Smooth muscle cell (in vitro differentiated cells): ENCODE measurements around the gene TTC5. TPM values are rescaled to one million over a fixed set of nuclear protein-coding genes. Genes with fewer than 3 reads are reported as not detected.

Source experiments
- DNase-seq: peaks from one replicate; lab custom pipeline; 2025; ENCODE audit not compliant: unreplicated experiment; lab: John Stamatoyannopoulos, UW
- H2AFZ ChIP-seq: fragments of 200-600 bp; sonication (generic); 2 replicates; pipeline ENCODE4 v1.6.0; 2016; ENCODE audit warnings: antibody characterized with exemption, low read depth, mild to moderate bottlenecking
- H3F3A ChIP-seq: fragments of 200-600 bp; sonication (generic); 2 replicates; pipeline ENCODE4 v1.6.0; 2017; ENCODE audit warnings: antibody characterized with exemption, low read depth
- H3K27ac ChIP-seq: fragments of 200-600 bp; sonication (generic); 2 replicates; pipeline ENCODE4 v1.5.1; 2016; ENCODE audit warnings: low read depth, mild to moderate bottlenecking
- H3K27me3 ChIP-seq: fragments of 200-600 bp; sonication (generic); 2 replicates; pipeline ENCODE4 v1.6.1; 2016; ENCODE audit warnings: low read depth, mild to moderate bottlenecking
- H3K36me3 ChIP-seq: fragments of 200-600 bp; sonication (generic); 2 replicates; pipeline ENCODE4 v1.5.1; 2016; ENCODE audit warnings: low read depth
- H3K4me1 ChIP-seq: fragments of 200-600 bp; sonication (generic); 2 replicates; pipeline ENCODE4 v1.5.1; 2016; ENCODE audit warnings: low read depth
- H3K4me2 ChIP-seq: fragments of 200-600 bp; sonication (generic); 2 replicates; pipeline ENCODE4 v1.6.0; 2016; ENCODE audit warnings: mild to moderate bottlenecking
- H3K4me3 ChIP-seq: fragments of 200-600 bp; sonication (generic); 2 replicates; pipeline ENCODE4 v1.5.1; 2016; ENCODE audit warnings: mild to moderate bottlenecking
- H3K79me2 ChIP-seq: fragments of 200-600 bp; sonication (generic); 2 replicates; pipeline ENCODE4 v1.6.0; 2016; ENCODE audit warnings: low read depth, mild to moderate bottlenecking
- H3K9ac ChIP-seq: fragments of 200-600 bp; sonication (generic); 2 replicates; pipeline ENCODE4 v1.6.0; 2016; ENCODE audit warnings: low read depth
- H3K9me3 ChIP-seq: fragments of 200-600 bp; sonication (generic); replicated peaks from 2 replicates; pipeline ENCODE4 v1.5.1; 2016; ENCODE audit warnings: low read depth
- H4K20me1 ChIP-seq: fragments of 200-600 bp; sonication (generic); 2 replicates; pipeline ENCODE4 v1.6.0; 2016; ENCODE audit warnings: low read depth
- WGBS: methylation state at CpG from one replicate; pipeline ENCODE4 v1.1.7; 2016; ENCODE audit warnings: low lambda C conversion rate; 5-methylcytosine and 5-hydroxymethylcytosine counted together
- polyA plus RNA-seq: library from polyadenylated mRNA; unstranded; fragments of >200 nt; fragmentation: Nextera tagmentation; extraction: Ambion mirVana; gene quantifications from 2 replicates; pipeline ENCODE4 v1.2.1, GENCODE V29; 2016
- total RNA-seq: library from RNA; depleted of rRNA; stranded (reverse); fragments of >200 nt; gene quantifications from 2 replicates; pipeline ENCODE4 v1.2.3, GENCODE V29; 2014
- TF ChIP-seq, protein P1 (sequence below): fragments of 200-600 bp; sonication (generic); IDR thresholded peaks from 2 replicates; pipeline ENCODE4 v1.5.1; 2017; ENCODE audit warnings: borderline replicate concordance, mild to moderate bottlenecking, antibody characterized with exemption; ENCODE audit not compliant: insufficient read depth, poor library complexity, severe bottlenecking

The TTC5 gene
- total and polyA plus RNA-seq, 2 experiments from 2014 or later: 13.4 to 18.7 TPM

DNA sequence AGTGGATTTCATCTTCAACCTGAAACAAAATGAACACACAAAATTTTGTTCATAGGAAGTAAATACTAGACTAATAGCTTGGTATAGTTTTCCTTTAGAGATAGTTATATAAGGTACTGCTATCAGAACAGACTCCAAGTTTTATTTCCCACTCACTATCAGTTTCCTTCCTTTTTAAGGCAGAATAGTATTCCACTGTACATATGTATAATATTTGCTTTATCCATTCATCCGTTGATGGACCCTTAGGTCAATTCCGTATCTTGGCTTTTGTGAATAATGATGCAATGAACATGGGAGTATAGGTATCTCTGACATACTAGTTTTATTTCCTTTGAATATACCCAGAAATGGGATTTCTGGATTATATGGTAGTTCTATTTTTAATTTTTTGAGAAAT, 23.6 kb upstream of the TTC5 start:
- H3K27ac ChIP-seq: no peak overlapping the region
- peaks cover 10% of the 10 kb centered on the region for H3F3A ChIP-seq
- H2AFZ ChIP-seq: no peak overlapping the region
- TF ChIP-seq, protein P1, sequence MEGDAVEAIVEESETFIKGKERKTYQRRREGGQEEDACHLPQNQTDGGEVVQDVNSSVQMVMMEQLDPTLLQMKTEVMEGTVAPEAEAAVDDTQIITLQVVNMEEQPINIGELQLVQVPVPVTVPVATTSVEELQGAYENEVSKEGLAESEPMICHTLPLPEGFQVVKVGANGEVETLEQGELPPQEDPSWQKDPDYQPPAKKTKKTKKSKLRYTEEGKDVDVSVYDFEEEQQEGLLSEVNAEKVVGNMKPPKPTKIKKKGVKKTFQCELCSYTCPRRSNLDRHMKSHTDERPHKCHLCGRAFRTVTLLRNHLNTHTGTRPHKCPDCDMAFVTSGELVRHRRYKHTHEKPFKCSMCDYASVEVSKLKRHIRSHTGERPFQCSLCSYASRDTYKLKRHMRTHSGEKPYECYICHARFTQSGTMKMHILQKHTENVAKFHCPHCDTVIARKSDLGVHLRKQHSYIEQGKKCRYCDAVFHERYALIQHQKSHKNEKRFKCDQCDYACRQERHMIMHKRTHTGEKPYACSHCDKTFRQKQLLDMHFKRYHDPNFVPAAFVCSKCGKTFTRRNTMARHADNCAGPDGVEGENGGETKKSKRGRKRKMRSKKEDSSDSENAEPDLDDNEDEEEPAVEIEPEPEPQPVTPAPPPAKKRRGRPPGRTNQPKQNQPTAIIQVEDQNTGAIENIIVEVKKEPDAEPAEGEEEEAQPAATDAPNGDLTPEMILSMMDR: no peak
- no peaks in the 10 kb centered on the region for H3K9me3 ChIP-seq
- peaks cover 29% of the 10 kb centered on the region for H4K20me1 ChIP-seq
- no peak for DNase-seq
- H3K79me2 ChIP-seq: peaks cover 70% of the 10 kb centered on the region
- 99% methylated on average over 2 of the region's 2 CpGs for WGBS
- H3K4me3 ChIP-seq: no peak overlapping the region
- H3K36me3 ChIP-seq: peaks cover 11% of the 10 kb centered on the region
- H3K27me3 ChIP-seq: no peaks in the 10 kb centered on the region
- peaks cover 14% of the 10 kb centered on the region for H3K4me1 ChIP-seq
- no peak overlapping the region for H3K4me2 ChIP-seq
- H3K9ac ChIP-seq: no peak overlapping the region

DNA sequence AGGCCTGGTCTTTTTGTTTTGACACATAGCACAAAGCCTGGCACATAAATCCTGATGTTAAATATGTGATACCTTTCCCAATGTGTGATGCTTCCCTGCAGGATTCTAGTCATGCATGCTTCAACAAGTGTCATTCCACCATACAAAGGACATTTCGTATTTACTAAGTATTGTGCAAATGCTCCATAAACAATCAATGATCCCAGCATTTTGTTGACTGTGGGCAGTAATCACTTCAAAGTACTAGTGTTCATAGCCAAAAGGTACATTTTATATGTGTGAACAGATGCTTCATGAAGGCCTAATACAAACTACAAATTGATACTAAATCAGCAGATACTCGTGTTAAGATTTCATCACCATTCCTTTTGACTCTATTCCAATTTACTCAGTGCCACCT, 23.0 kb upstream of the TTC5 start:
- Histone ChIP-seq H3K27me3 (no peaks in the 10 kb centered on the region), H3K36me3 (peaks cover 11% of the 10 kb centered on the region), H3K4me3 (no peak overlapping the region), H3K9me3 (no peaks in the 10 kb centered on the region), H3K4me2 (no peak overlapping the region), H3K9ac (no peak overlapping the region), H2AFZ (no peak overlapping the region), H3K79me2 (peaks cover 70% of the 10 kb centered on the region), H3K4me1 (peaks cover 14% of the 10 kb centered on the region), H3F3A (peaks cover 10% of the 10 kb centered on the region), H4K20me1 (peaks cover 29% of the 10 kb centered on the region), H3K27ac (no peak overlapping the region)
- 81% methylated on average over 2 of the region's 2 CpGs for WGBS
- TF ChIP-seq, protein P1: no peak
- no peak for DNase-seq

DNA sequence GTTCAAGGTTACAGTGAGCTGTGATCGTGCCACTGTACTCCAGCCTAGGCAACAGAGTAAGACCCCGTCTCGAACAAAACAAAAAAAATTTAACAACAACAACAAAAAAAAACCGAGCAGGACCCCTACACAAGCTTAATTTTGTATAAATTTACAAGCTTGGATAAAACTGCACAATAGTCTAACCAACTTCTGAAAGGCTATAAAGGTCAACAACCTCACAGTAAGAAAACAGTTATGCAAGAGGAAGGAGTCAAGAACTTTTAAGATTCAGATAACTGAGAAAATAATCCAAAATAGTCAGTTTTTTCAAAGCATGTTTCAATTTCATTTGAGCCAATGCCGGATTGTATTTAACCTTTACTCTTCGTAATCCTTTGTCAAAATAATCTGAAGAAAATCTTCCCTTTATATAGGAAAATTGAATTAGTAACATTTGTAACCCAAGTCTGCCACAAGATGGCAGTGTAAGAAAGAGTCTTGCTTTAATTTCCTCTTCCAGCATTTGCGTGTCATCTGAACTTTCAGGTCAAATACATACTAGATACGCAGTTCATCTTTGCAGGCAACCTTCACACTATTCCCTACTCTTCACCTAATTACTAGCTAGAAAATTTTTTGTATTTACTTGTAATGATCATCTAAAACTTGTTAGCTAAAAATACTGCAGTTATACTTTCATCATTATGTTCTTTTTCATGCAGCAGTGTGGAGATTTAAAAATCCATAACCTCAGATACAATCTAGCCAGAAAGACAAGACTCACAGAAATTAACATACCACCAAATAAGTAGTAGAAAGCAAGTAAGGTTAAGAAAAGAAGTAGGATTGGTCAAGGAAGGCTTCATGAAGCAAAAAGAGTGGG, 21.5 kb upstream of the TTC5 start:
- Histone ChIP-seq H3K9ac (no peak overlapping the region), H3K4me2 (peak overlapping the region; percentile 30), H4K20me1 (peaks cover 29% of the 10 kb centered on the region), H3F3A (peaks cover 10% of the 10 kb centered on the region), H3K27ac (peak overlapping the region; percentile 44), H3K27me3 (no peaks in the 10 kb centered on the region), H2AFZ (no peak overlapping the region), H3K79me2 (peaks cover 68% of the 10 kb centered on the region), H3K4me3 (no peak overlapping the region), H3K4me1 (peaks cover 14% of the 10 kb centered on the region), H3K9me3 (no peaks in the 10 kb centered on the region), H3K36me3 (peaks cover 11% of the 10 kb centered on the region)
- no peak for DNase-seq
- WGBS: 70% methylated on average over 8 of the region's 8 CpGs
- TF ChIP-seq, protein P1: peak; percentile 68

DNA sequence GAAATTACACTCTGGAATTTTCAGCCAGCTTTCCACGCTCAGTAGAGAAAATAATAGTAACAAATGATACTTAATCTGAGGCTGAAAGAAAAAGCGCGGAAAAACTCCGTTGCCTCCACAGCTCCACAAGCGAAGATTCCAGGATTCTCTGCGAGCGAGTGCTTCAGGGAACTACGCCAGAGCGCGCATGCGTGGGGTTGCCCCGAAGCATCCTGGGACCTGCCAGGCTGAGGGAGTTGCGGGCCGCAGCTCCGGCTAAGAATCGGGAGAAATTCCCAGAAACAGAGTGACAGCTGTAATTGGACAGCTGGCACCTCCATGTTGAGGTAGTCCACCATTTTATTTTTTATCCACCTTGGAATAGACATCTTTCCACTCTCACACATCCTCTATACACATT, 12.0 kb upstream of the TTC5 start:
- Histone ChIP-seq H3F3A (no peaks in the 10 kb centered on the region), H3K79me2 (peaks cover 8% of the 10 kb centered on the region), H3K9me3 (no peaks in the 10 kb centered on the region), H3K4me3 (no peak overlapping the region), H4K20me1 (peaks cover 18% of the 10 kb centered on the region), H3K4me1 (no peaks in the 10 kb centered on the region), H3K9ac (no peak overlapping the region), H3K27me3 (no peaks in the 10 kb centered on the region), H3K36me3 (peaks cover 51% of the 10 kb centered on the region), H3K27ac (no peak overlapping the region), H3K4me2 (no peak overlapping the region), H2AFZ (no peak overlapping the region)
- 98% methylated on average over 16 of the region's 16 CpGs for WGBS
- TF ChIP-seq, protein P1: no peak
- DNase-seq: no peak
